ENCODE measurements around the gene DLL4.

Gene DLL4

GRCh38 chr15:40928821-40929659, at the start of gene DLL4:
DLL4 (plus strand) TSS chr15:40929340; CDS start chr15:40929669, 329 bp downstream.
- DNase-seq (ENCODE audit: low spot score): peak; percentile 45

- DNase-seq (ENCODE audit: low spot score): no peak
These were observed 49.5 kb upstream of the DLL4 start for GRCh38 chr15:40879609-40880008.

GRCh38 chr15:40881351-40881750, 47.8 kb upstream of the DLL4 start:
- no peak for DNase-seq (ENCODE audit: low spot score)

GRCh38 chr15:40886586-40886985, 42.6 kb upstream of the DLL4 start:
- DNase-seq (ENCODE audit: low spot score): no peak

- no peak for DNase-seq (ENCODE audit: low spot score)
These were observed 40.0 kb upstream of the DLL4 start for GRCh38 chr15:40889112-40889511.

- DNase-seq (ENCODE audit: low spot score): no peak
These were observed 38.0 kb upstream of the DLL4 start for GRCh38 chr15:40891138-40891537.

GRCh38 chr15:40891810-40892446, 37.2 kb upstream of the DLL4 start:
- DNase-seq (ENCODE audit: low spot score): peak; percentile 51

- no peak for DNase-seq (ENCODE audit: low spot score)
These were observed 36.6 kb upstream of the DLL4 start for GRCh38 chr15:40892447-40893012.

- DNase-seq (ENCODE audit: low spot score): no peak
These were observed 36.0 kb upstream of the DLL4 start for GRCh38 chr15:40893019-40893670.

GRCh38 chr15:40893733-40894680, 35.1 kb upstream of the DLL4 start, which contains the start of gene VPS18:
VPS18 (plus strand) TSS chr15:40894450; CDS start chr15:40894769, 319 bp downstream.
- DNase-seq (ENCODE audit: low spot score): peak; percentile 97

GRCh38 chr15:40894681-40895448, 34.3 kb upstream of the DLL4 start:
- peak; percentile 79 for DNase-seq (ENCODE audit: low spot score)

GRCh38 chr15:40899536-40900207, 29.5 kb upstream of the DLL4 start:
- no peak for DNase-seq (ENCODE audit: low spot score)

GRCh38 chr15:40900256-40901052, 28.7 kb upstream of the DLL4 start:
- no peak for DNase-seq (ENCODE audit: low spot score)

GRCh38 chr15:40901053-40901443, 28.1 kb upstream of the DLL4 start:
- no peak for DNase-seq (ENCODE audit: low spot score)

- DNase-seq (ENCODE audit: low spot score): no peak
These were observed 26.3 kb upstream of the DLL4 start for GRCh38 chr15:40902605-40903561.

- no peak for DNase-seq (ENCODE audit: low spot score)
These were observed 24.5 kb upstream of the DLL4 start for GRCh38 chr15:40904552-40905201.
